ENCODE data around the gene VAV2. TPM values are rescaled to one million over a fixed set of nuclear protein-coding genes. Genes with fewer than 3 reads are reported as not detected.

VAV2 gene
- polyA plus RNA-seq, 1 of the 3 experiments (the other 2 are of a cell fraction): 14.9 TPM

DNA sequence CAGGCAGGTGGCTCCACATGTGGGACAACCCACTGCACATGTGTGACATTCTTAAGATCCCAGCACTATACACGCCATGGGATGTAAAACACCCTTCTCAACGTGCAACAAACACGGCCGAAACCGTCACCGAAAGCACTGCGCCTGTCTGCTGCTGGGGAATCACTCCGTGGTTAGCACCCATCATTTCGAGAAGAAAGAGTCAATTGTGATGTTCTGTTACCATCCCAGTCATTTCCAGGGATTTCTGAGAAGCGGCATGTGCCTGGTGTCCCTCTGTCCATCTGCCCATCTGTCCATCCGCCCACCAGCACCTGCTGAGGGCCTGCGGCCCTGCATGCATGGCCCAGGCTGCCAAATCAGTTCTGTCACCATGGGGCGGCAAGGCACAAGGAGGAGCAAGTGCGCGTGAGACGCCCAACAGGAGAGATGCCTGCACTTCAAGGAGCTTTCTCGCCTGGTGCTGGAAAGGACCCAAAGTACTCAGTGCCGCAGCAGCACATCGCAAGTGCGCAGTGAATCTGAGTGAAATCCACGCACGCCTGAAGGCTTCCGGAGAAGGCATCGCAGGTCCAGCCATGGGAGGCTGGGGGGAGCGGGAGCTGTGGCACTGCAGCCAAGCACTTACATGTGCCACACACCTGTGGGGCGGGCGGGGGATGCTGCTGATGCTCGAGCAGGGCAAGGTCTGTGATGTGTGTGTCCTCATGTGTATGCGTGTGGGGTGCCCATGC is 38.0 kb downstream of the VAV2 start:
- ChIA-PET POLR2A (no interaction called here), CTCF (interaction anchor here (1.0 to 1.5 kb wide), 3 partner anchors 9 to 40 kb away, joined by 3 to 6 read pairs (median 3); no protein-coding TSS in a partner anchor)
- Histone ChIP-seq H3K9ac (no peak overlapping the region), H3K4me2 (no peak overlapping the region), H3K79me2 (ENCODE audit: insufficient read depth) (peaks cover 86% of the 10 kb centered on the region), H3K27ac (ENCODE audit: low read depth in 2 of 2, low read length in 1 of 2) (no peak overlapping the region), H3F3A (replicated peaks; ENCODE audit: insufficient read depth) (no peaks in the 10 kb centered on the region), H3K9me3 (no peaks in the 10 kb centered on the region), H3K4me3 (ENCODE audit: low read depth in 2 of 2, low read length in 1 of 2) (no peak overlapping the region), H2AFZ (ENCODE audit: low read depth) (no peak overlapping the region), H3K9me2 (no peaks in the 10 kb centered on the region), H3K4me1 (ENCODE audit: control insufficient read depth in 1 of 2, insufficient read depth in 2 of 2, low read depth in 1 of 2, low read length in 1 of 2) (peaks cover 17 to 52% of the 10 kb centered on the region in 2 experiments), H3K36me3 (replicated peaks in 1 of 2; ENCODE audit: control insufficient read depth in 1 of 2, insufficient read depth in 2 of 2, low read length in 1 of 2) (no peaks in the 10 kb centered on the region), H4K20me1 (ENCODE audit: insufficient read depth) (peaks cover 81% of the 10 kb centered on the region), H3K27me3 (ENCODE audit: insufficient read depth) (no peaks in the 10 kb centered on the region)
- 93% methylated on average over 26 of the region's 29 CpGs for WGBS (ENCODE audit: low lambda C conversion rate)
- TF ChIP-seq EZH2phosphoT487 (IDR thresholded peaks at IDR 0.05; ENCODE audit: borderline replicate concordance, low read depth) (no peak), GATA2 (CRISPR knock-in tag; IDR thresholded peaks at IDR 0.05) (no peak), FOXJ3 (CRISPR knock-in tag; IDR thresholded peaks at IDR 0.05) (no peak), MXI1 (IDR thresholded peaks at IDR 0.05; ENCODE audit: low read depth, low read length) (no peak), TAF1 (IDR thresholded peaks at IDR 0.05; ENCODE audit: borderline replicate concordance, low read depth, low read length) (no peak), TCF12 (IDR thresholded peaks at IDR 0.05) (no peak), CHD2 (IDR thresholded peaks at IDR 0.05; ENCODE audit: low read length, partially characterized antibody) (no peak), EP300 (IDR thresholded peaks at IDR 0.05; ENCODE audit: borderline replicate concordance in 1 of 2, low read depth in 1 of 2, low read length in 1 of 2) (no peak), NFIC (IDR thresholded peaks at IDR 0.05; ENCODE audit: borderline replicate concordance) (no peak), FOSL2 (IDR thresholded peaks at IDR 0.05; ENCODE audit: borderline replicate concordance, low read depth) (no peak), GABPA (IDR thresholded peaks at IDR 0.05; ENCODE audit: low read depth) (no peak), MEF2A (IDR thresholded peaks at IDR 0.05; ENCODE audit: borderline replicate concordance, low read depth) (no peak), YY1 (IDR thresholded peaks at IDR 0.05; ENCODE audit: low read depth) (no peak)
- TF ChIP-seq, protein P1, sequence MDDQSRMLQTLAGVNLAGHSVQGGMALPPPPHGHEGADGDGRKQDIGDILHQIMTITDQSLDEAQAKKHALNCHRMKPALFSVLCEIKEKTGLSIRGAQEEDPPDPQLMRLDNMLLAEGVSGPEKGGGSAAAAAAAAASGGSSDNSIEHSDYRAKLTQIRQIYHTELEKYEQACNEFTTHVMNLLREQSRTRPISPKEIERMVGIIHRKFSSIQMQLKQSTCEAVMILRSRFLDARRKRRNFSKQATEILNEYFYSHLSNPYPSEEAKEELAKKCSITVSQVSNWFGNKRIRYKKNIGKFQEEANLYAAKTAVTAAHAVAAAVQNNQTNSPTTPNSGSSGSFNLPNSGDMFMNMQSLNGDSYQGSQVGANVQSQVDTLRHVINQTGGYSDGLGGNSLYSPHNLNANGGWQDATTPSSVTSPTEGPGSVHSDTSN (IDR thresholded peaks at IDR 0.05): no peak
- TF ChIP-seq, protein P2, sequence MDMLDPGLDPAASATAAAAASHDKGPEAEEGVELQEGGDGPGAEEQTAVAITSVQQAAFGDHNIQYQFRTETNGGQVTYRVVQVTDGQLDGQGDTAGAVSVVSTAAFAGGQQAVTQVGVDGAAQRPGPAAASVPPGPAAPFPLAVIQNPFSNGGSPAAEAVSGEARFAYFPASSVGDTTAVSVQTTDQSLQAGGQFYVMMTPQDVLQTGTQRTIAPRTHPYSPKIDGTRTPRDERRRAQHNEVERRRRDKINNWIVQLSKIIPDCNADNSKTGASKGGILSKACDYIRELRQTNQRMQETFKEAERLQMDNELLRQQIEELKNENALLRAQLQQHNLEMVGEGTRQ (IDR thresholded peaks at IDR 0.05; ENCODE audit: borderline replicate concordance, low read depth, low read length): no peak
- DNase-seq: no peak

DNA sequence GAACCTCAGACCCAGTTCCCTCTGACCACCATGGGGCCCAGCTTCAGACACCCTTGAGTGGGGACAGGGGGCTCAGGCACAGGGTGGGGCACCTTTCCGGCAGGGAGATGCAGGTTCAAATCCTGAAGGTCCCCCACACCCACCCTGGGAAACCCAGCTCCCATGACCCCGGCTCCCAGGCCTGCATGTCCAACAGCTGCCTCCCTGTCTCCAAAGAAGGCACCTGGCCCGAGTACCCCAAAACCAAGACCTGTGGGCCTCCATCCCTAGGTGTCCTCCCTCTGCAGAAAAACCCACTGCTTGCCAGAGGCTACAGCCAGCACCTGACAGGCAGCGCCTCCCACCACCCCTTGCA is 38.5 kb downstream of the VAV2 start:
- Histone ChIP-seq H4K20me1 (ENCODE audit: insufficient read depth) (peaks cover 81% of the 10 kb centered on the region), H3K4me3 (ENCODE audit: low read depth in 2 of 2, low read length in 1 of 2) (no peak overlapping the region), H3F3A (replicated peaks; ENCODE audit: insufficient read depth) (no peaks in the 10 kb centered on the region), H2AFZ (ENCODE audit: low read depth) (no peak overlapping the region), H3K4me2 (no peak overlapping the region), H3K36me3 (replicated peaks in 1 of 2; ENCODE audit: control insufficient read depth in 1 of 2, insufficient read depth in 2 of 2, low read length in 1 of 2) (no peaks in the 10 kb centered on the region), H3K9me3 (no peaks in the 10 kb centered on the region), H3K9me2 (no peaks in the 10 kb centered on the region), H3K79me2 (ENCODE audit: insufficient read depth) (peaks cover 86% of the 10 kb centered on the region), H3K4me1 (ENCODE audit: control insufficient read depth in 1 of 2, insufficient read depth in 2 of 2, low read depth in 1 of 2, low read length in 1 of 2) (peaks cover 17 to 53% of the 10 kb centered on the region in 2 experiments), H3K27ac (ENCODE audit: low read depth in 2 of 2, low read length in 1 of 2) (no peak overlapping the region), H3K9ac (no peak overlapping the region), H3K27me3 (ENCODE audit: insufficient read depth) (no peaks in the 10 kb centered on the region)
- ChIA-PET POLR2A (interaction anchor here (0.8 kb wide), 1 partner anchor 67 kb away, joined by 4 read pairs; no protein-coding TSS in a partner anchor), CTCF (no interaction called here)
- no peak for TF ChIP-seq RAD21 (IDR thresholded peaks at IDR 0.05; ENCODE audit: low read length)
- TF ChIP-seq, protein P3, sequence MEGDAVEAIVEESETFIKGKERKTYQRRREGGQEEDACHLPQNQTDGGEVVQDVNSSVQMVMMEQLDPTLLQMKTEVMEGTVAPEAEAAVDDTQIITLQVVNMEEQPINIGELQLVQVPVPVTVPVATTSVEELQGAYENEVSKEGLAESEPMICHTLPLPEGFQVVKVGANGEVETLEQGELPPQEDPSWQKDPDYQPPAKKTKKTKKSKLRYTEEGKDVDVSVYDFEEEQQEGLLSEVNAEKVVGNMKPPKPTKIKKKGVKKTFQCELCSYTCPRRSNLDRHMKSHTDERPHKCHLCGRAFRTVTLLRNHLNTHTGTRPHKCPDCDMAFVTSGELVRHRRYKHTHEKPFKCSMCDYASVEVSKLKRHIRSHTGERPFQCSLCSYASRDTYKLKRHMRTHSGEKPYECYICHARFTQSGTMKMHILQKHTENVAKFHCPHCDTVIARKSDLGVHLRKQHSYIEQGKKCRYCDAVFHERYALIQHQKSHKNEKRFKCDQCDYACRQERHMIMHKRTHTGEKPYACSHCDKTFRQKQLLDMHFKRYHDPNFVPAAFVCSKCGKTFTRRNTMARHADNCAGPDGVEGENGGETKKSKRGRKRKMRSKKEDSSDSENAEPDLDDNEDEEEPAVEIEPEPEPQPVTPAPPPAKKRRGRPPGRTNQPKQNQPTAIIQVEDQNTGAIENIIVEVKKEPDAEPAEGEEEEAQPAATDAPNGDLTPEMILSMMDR (IDR thresholded peaks at IDR 0.05): no peak
- TF ChIP-seq, protein P2 (IDR thresholded peaks at IDR 0.05; ENCODE audit: borderline replicate concordance, low read depth, low read length): no peak
- no peak for TF ChIP-seq GATA2 (CRISPR knock-in tag; IDR thresholded peaks at IDR 0.05)
- WGBS (ENCODE audit: low lambda C conversion rate): 100% methylated on average over 1 of the region's 4 CpGs
- no peak for DNase-seq

Measured in SK-N-SH (cell line).